Measurements from ENCODE around the gene RBMS3. TPM values are rescaled to one million over a fixed set of nuclear protein-coding genes. Genes with fewer than 3 reads are reported as not detected.

Gene RBMS3
- total and polyA plus RNA-seq, 4 donors: 4.8 to 117 (median 29.4) TPM

DNA sequence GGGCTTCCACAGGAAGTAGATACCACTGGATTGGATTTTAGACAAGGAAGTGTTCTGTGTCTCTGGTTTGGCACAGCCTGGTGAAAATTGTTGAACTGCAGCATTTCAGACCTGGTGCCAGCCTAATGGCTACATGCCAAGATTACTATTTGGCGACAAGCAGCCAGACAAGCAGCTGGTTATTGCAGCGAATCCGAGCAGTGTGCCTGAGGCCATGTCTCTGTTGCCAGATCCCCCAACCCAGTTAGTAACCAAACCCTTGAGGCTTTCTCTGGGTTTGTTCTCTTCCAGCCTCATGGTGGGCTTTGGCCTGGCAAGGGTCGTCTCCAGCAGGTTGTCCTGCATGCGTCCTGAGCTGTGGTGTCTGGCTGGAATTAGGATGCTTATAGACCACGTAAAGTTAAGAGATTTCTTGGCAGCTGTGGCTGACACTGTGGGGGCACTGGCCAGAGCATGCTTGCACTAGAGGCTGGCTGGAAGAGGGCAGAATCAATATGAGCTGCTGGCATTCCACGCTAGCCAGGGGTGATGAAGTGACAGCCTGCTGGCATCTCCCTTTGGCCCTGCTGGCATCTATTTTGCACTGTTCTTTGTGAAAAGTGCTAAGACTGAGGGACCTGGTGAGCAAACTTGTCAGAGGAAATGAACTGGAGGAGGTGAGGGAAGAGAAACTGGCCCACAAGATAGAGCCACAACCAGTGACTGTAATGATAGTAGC, 172.6 kb downstream of the RBMS3 start:
- 59 to 82% methylated on average over 7 of the region's 7 CpGs for WGBS, 2 donors
- Histone ChIP-seq H3K9ac (ENCODE audit: insufficient read depth in 1 of 2, low read length in 2 of 2) (peak overlapping the region in 1 of 2 donors; percentile 27), H3K36me3 (ENCODE audit: control insufficient read depth in 4 of 4, insufficient read depth in 4 of 4, low read length in 4 of 4) (peaks cover 0 to 2% (median 0%) of the 10 kb centered on the region in 4 donors), H3K27ac (ENCODE audit: low read depth in 1 of 2, low read length in 1 of 2) (peak overlapping the region in 1 of 2 donors; percentile 60), H3K4me3 (no peak overlapping the region), H3K9me3 (ENCODE audit: control insufficient read depth in 4 of 4, insufficient read depth in 3 of 4, low read length in 3 of 4) (no peaks in the 10 kb centered on the region), H3K27me3 (ENCODE audit: control insufficient read depth in 3 of 3, insufficient read depth in 3 of 3, low read length in 2 of 3) (no peaks in the 10 kb centered on the region), H3K4me1 (ENCODE audit: control insufficient read depth in 5 of 5, insufficient read depth in 5 of 5, low read length in 5 of 5) (peaks cover 6 to 28% (median 14%) of the 10 kb centered on the region in 5 donors)
- peak in 2 of 3 donors; percentile 32 to 55 for DNase-seq
- no peak for ATAC-seq (ENCODE audit: insufficient read depth, low FRiP score)
- TF ChIP-seq, protein P1, sequence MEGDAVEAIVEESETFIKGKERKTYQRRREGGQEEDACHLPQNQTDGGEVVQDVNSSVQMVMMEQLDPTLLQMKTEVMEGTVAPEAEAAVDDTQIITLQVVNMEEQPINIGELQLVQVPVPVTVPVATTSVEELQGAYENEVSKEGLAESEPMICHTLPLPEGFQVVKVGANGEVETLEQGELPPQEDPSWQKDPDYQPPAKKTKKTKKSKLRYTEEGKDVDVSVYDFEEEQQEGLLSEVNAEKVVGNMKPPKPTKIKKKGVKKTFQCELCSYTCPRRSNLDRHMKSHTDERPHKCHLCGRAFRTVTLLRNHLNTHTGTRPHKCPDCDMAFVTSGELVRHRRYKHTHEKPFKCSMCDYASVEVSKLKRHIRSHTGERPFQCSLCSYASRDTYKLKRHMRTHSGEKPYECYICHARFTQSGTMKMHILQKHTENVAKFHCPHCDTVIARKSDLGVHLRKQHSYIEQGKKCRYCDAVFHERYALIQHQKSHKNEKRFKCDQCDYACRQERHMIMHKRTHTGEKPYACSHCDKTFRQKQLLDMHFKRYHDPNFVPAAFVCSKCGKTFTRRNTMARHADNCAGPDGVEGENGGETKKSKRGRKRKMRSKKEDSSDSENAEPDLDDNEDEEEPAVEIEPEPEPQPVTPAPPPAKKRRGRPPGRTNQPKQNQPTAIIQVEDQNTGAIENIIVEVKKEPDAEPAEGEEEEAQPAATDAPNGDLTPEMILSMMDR (IDR thresholded peaks at IDR 0.05; ENCODE audit: control extremely low read depth, extremely low read depth): no peak

DNA sequence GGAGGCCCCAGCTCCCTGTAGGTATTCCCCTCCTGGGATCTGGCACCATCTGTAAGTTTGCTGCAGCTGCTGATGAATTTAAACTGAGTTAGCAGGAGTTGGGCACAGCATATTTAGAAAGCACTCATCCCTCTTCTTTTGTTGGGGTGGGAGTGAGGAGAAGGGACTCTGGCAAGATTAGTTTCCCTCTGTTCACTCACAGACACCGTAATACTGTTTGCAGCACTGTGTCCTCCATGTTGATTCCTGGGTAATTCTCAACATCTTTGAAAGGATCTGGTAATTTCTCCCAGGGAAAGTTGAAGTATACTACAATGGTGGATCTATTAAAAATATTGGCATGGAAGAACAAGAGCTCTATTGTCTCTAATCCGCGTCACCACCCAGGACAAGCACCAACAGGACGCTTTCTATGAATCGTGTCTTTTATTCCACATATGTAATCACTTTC, 173.3 kb downstream of the RBMS3 start:
- WGBS, 2 donors: 96% methylated on average over 5 of the region's 5 CpGs
- Histone ChIP-seq H3K9ac (ENCODE audit: insufficient read depth in 1 of 2, low read length in 2 of 2) (no peak overlapping the region), H3K27ac (ENCODE audit: low read depth in 1 of 2, low read length in 1 of 2) (no peak overlapping the region), H3K27me3 (ENCODE audit: control insufficient read depth in 3 of 3, insufficient read depth in 3 of 3, low read length in 2 of 3) (no peaks in the 10 kb centered on the region), H3K36me3 (ENCODE audit: control insufficient read depth in 4 of 4, insufficient read depth in 4 of 4, low read length in 4 of 4) (peaks cover 0 to 2% (median 0%) of the 10 kb centered on the region in 4 donors), H3K9me3 (ENCODE audit: control insufficient read depth in 4 of 4, insufficient read depth in 3 of 4, low read length in 3 of 4) (no peaks in the 10 kb centered on the region), H3K4me3 (no peak overlapping the region), H3K4me1 (ENCODE audit: control insufficient read depth in 5 of 5, insufficient read depth in 5 of 5, low read length in 5 of 5) (peaks cover 6 to 28% (median 14%) of the 10 kb centered on the region in 5 donors)
- DNase-seq (no peak), ATAC-seq (ENCODE audit: insufficient read depth, low FRiP score) (no peak)
- TF ChIP-seq, protein P1 (IDR thresholded peaks at IDR 0.05; ENCODE audit: control extremely low read depth, extremely low read depth): no peak

DNA sequence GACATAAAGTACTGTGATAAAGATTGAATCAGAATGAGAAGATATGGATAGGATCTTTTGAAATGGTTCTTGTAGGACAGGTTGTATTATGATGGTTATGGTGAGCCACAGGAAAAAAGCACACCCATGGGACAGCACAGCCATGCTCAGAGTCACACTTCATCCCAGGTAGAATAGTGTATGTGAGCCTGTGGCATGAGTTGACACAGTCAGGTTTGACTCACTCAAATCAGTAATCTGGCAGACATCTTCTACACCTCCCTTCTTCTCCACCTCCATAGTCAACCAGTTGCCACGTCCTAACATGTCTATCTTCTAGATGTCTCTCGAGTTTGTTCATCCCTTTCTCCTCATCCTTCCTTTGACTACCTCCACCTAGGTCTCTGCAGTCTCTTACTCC, 176.0 kb downstream of the RBMS3 start:
- H3K27ac ChIP-seq (ENCODE audit: low read depth in 1 of 2, low read length in 1 of 2): no peak overlapping the region
- H3K27me3 ChIP-seq (ENCODE audit: control insufficient read depth in 3 of 3, insufficient read depth in 3 of 3, low read length in 2 of 3): no peaks in the 10 kb centered on the region
- DNase-seq (no peak), ATAC-seq (ENCODE audit: insufficient read depth, low FRiP score) (no peak)
- H3K36me3 ChIP-seq (ENCODE audit: control insufficient read depth in 4 of 4, insufficient read depth in 4 of 4, low read length in 4 of 4): peaks cover 0 to 2% (median 0%) of the 10 kb centered on the region in 4 donors
- peaks cover 6 to 24% (median 14%) of the 10 kb centered on the region in 5 donors for H3K4me1 ChIP-seq (ENCODE audit: control insufficient read depth in 5 of 5, insufficient read depth in 5 of 5, low read length in 5 of 5)
- H3K9ac ChIP-seq (ENCODE audit: insufficient read depth in 1 of 2, low read length in 2 of 2): no peak overlapping the region
- WGBS, 2 donors: 93 to 100% methylated on average over 2 of the region's 2 CpGs
- H3K9me3 ChIP-seq (ENCODE audit: control insufficient read depth in 4 of 4, insufficient read depth in 3 of 4, low read length in 3 of 4): no peaks in the 10 kb centered on the region
- no peak overlapping the region for H3K4me3 ChIP-seq
- TF ChIP-seq, protein P1 (IDR thresholded peaks at IDR 0.05; ENCODE audit: control extremely low read depth, extremely low read depth): no peak

Measured in lung (tissue), 12 donors.